CD14-positive monocyte (primary cell): ENCODE measurements around the gene KIF25. TPM values are rescaled to one million over a fixed set of nuclear protein-coding genes. Genes with fewer than 3 reads are reported as not detected.

ENCODE experiments used
- DNase-seq, 3 donors: peaks; one replicate each; pipeline ENCODE4 v3.0.0-alpha.2; 2011 to 2022
- H2AFZ ChIP-seq: 2 replicates; pipeline ENCODE4 v1.6.0; 2012; ENCODE audit warnings: mild to moderate bottlenecking, low read depth, low read length, inconsistent platforms; ENCODE audit not compliant: insufficient read depth, poor library complexity, severe bottlenecking
- H3K27ac ChIP-seq, 2 donors: 1 replicate in 1 of 2; 2 replicates in 1 of 2; pipeline ENCODE4 v1.5.1; 2012 to 2013; ENCODE audit warnings: low read length in 2 of 2, control low read depth in 1 of 2, inconsistent platforms in 1 of 2, low read depth in 1 of 2, mild to moderate bottlenecking in 1 of 2
- H3K27me3 ChIP-seq, 2 donors: one replicate each; pipeline versions ENCODE4 v1.6.0 to v1.6.1; 2011 to 2013; ENCODE audit warnings: low read length in 2 of 2; ENCODE audit not compliant: control insufficient read depth in 2 of 2, insufficient read depth in 2 of 2
- H3K36me3 ChIP-seq, 2 donors: replicated peaks in 1 of 2; 1 replicate in 1 of 2; 2 replicates in 1 of 2; pipeline versions ENCODE4 v1.5.1 to v1.6.1; 2012 to 2013; ENCODE audit warnings: low read length in 2 of 2, control low read depth in 1 of 2, inconsistent platforms in 1 of 2, mild to moderate bottlenecking in 1 of 2; ENCODE audit not compliant: insufficient read depth in 2 of 2, control insufficient read depth in 1 of 2
- H3K4me1 ChIP-seq, 2 donors: 1 replicate in 1 of 2; 2 replicates in 1 of 2; pipeline versions ENCODE4 v1.5.1 to v1.6.1; 2012 to 2013; ENCODE audit warnings: low read length in 2 of 2, control low read depth in 1 of 2, inconsistent platforms in 1 of 2, mild to moderate bottlenecking in 1 of 2, moderate library complexity in 1 of 2; ENCODE audit not compliant: insufficient read depth in 2 of 2, control insufficient read depth in 1 of 2
- H3K4me2 ChIP-seq: replicated peaks from 2 replicates; pipeline ENCODE3; 2012; ENCODE audit warnings: low read length, moderate library complexity, mild to moderate bottlenecking; ENCODE audit not compliant: poor library complexity, severe bottlenecking; ENCODE audit errors: extremely low read depth
- H3K4me3 ChIP-seq, 3 experiments: fragments of 200-600 bp in 1 of 3; sonication (generic) in 1 of 3; replicated peaks in 1 of 3; 1 replicate in 2 of 3; 2 replicates in 1 of 3; pipeline ENCODE4 v1.5.1; 2011 to 2013; ENCODE audit warnings: low read length in 3 of 3, mild to moderate bottlenecking in 3 of 3, control low read depth in 2 of 3, low read depth in 2 of 3, inconsistent platforms in 1 of 3, moderate library complexity in 1 of 3
- H3K79me2 ChIP-seq: 2 replicates; pipeline ENCODE4 v1.6.0; 2012; ENCODE audit warnings: mild to moderate bottlenecking, control low read depth, inconsistent platforms, low read length, moderate library complexity; ENCODE audit not compliant: insufficient read depth
- H3K9ac ChIP-seq: 2 replicates; pipeline ENCODE4 v1.6.0; 2017; ENCODE audit warnings: low read length, mild to moderate bottlenecking; ENCODE audit not compliant: insufficient read depth, poor library complexity, severe bottlenecking
- H3K9me3 ChIP-seq, 2 donors: replicated peaks in 1 of 2; 1 replicate in 1 of 2; 2 replicates in 1 of 2; pipeline versions ENCODE4 v1.5.1 to v1.6.1; 2012 to 2013; ENCODE audit warnings: low read length in 2 of 2, control low read depth in 1 of 2; ENCODE audit not compliant: control insufficient read depth in 1 of 2, insufficient read depth in 1 of 2
- H4K20me1 ChIP-seq: 2 replicates; pipeline ENCODE4 v1.6.0; 2012; ENCODE audit warnings: mild to moderate bottlenecking, low read length, control low read depth, moderate library complexity; ENCODE audit not compliant: insufficient read depth
- H3K27ac Mint-ChIP-seq, 7 donors: one replicate each; pipeline ENCODE4 v1.8.0; 2020; ENCODE audit warnings: mild to moderate bottlenecking in 7 of 7, mixed read lengths in 7 of 7, moderate library complexity in 6 of 7, inconsistent platforms in 2 of 7
- H3K27me3 Mint-ChIP-seq, 3 donors: one replicate each; pipeline ENCODE4 v1.8.0; 2021 to 2022; ENCODE audit warnings: low read depth in 3 of 3, mild to moderate bottlenecking in 3 of 3, mixed read lengths in 3 of 3, moderate library complexity in 3 of 3, inconsistent platforms in 1 of 3
- H3K36me3 Mint-ChIP-seq, 2 donors: one replicate each; pipeline ENCODE4 v1.8.0; 2020; ENCODE audit warnings: mixed read lengths in 2 of 2, inconsistent platforms in 1 of 2, mild to moderate bottlenecking in 1 of 2
- H3K4me1 Mint-ChIP-seq: one replicate; pipeline ENCODE4 v1.8.0; 2020; ENCODE audit warnings: mild to moderate bottlenecking, mixed read lengths
- H3K4me3 Mint-ChIP-seq, 2 donors: one replicate each; pipeline ENCODE4 v1.8.0; 2020; ENCODE audit warnings: mild to moderate bottlenecking in 2 of 2, mixed read lengths in 2 of 2, moderate library complexity in 1 of 2
- H3K9me3 Mint-ChIP-seq, 7 donors: one replicate each; pipeline ENCODE4 v1.8.0; 2020 to 2022; ENCODE audit warnings: mixed read lengths in 7 of 7, mild to moderate bottlenecking in 6 of 7, moderate library complexity in 6 of 7, inconsistent platforms in 2 of 7
- WGBS: methylation state at CpG from one replicate; pipeline ENCODE4 v1.1.5; 2013; ENCODE audit warnings: missing lambda C conversion rate; ENCODE audit not compliant: insufficient coverage; 5-methylcytosine and 5-hydroxymethylcytosine counted together
- intact Hi-C, 2 donors: fragments of 100-400 bp; cut with micrococcal nuclease; formaldehyde crosslinking; loops; one replicate each; pipeline versions ENCODE4 v1.15.0 to v1.15.1; 2023
- polyA plus RNA-seq, 3 donors: library from polyadenylated mRNA; depleted of rRNA in 1 of 3; unstranded in 2 of 3; stranded (reverse) in 1 of 3; fragments of 300-500 nt in 2 of 3; fragments of >200 nt in 1 of 3; fragmentation: Illumina TruSeq in 2 of 3; gene quantifications; 1 replicate in 2 of 3; 2 replicates in 1 of 3; pipeline ENCODE4 v1.2.3, GENCODE V29; 2012 to 2021
- TF ChIP-seq, protein P1 (sequence below): fragments of 200-600 bp; IDR thresholded peaks from one replicate; pipeline ENCODE4 v1.8.0; 2022; ENCODE audit warnings: antibody characterized with exemption, mild to moderate bottlenecking

KIF25 gene
- polyA plus RNA-seq, 3 donors = not detected

DNA sequence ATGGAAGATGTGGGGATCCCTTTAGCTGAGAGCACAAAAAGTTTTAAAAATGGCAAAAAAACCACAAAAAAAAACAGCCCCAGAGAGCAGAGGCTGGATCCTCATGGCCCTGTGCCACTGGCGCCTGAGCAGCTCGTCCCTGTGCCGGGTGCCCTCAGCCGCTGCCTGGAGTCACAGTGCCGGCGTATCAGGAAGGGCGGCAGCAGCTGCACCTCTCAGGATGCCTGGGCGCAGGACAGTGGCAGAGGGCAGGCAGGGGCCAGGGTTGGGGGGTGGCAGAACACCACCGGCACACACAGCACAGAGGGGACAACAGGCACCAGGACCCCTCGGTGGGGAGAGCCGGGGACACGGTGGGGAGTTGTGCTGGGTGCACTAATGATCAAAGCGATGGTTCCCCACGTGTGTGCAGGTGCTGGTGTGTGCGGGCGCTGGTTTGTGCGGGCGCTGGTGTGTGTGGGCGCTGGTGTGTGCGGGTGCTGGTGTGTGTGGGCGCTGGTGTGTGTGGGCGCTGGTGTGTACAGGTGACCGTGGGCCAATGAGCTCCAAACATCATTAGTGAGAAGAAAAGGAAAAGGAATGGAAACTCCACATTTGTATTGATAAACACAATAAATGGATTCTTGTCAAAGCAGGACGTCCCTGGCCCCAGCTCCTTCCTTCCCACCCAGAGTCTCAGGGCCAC is 83.1 kb downstream of the KIF25 start:
- H3K4me3 Mint-ChIP-seq = no peak overlapping the region
- H3K4me1 ChIP-seq = no peaks in the 10 kb centered on the region
- no peaks in the 10 kb centered on the region for H4K20me1 ChIP-seq
- H2AFZ ChIP-seq = no peak overlapping the region
- no peaks in the 10 kb centered on the region for H3K79me2 ChIP-seq
- H3K36me3 Mint-ChIP-seq = no peaks in the 10 kb centered on the region
- H3K9me3 Mint-ChIP-seq = peaks cover 0 to 4% (median 3%) of the 10 kb centered on the region in 7 donors
- no peak overlapping the region for H3K27ac ChIP-seq
- 86% methylated on average over 19 of the region's 24 CpGs for WGBS
- no peak overlapping the region for H3K9ac ChIP-seq
- intact Hi-C loops = no loop called here
- H3K27ac Mint-ChIP-seq = no peak overlapping the region
- H3K36me3 ChIP-seq = no peaks in the 10 kb centered on the region
- peaks cover 0 to 9% (median 1%) of the 10 kb centered on the region in 3 donors for H3K27me3 Mint-ChIP-seq
- no peaks in the 10 kb centered on the region for H3K4me1 Mint-ChIP-seq
- TF ChIP-seq, protein P1, sequence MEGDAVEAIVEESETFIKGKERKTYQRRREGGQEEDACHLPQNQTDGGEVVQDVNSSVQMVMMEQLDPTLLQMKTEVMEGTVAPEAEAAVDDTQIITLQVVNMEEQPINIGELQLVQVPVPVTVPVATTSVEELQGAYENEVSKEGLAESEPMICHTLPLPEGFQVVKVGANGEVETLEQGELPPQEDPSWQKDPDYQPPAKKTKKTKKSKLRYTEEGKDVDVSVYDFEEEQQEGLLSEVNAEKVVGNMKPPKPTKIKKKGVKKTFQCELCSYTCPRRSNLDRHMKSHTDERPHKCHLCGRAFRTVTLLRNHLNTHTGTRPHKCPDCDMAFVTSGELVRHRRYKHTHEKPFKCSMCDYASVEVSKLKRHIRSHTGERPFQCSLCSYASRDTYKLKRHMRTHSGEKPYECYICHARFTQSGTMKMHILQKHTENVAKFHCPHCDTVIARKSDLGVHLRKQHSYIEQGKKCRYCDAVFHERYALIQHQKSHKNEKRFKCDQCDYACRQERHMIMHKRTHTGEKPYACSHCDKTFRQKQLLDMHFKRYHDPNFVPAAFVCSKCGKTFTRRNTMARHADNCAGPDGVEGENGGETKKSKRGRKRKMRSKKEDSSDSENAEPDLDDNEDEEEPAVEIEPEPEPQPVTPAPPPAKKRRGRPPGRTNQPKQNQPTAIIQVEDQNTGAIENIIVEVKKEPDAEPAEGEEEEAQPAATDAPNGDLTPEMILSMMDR = no peak
- H3K9me3 ChIP-seq = peaks cover 0 to 5% of the 10 kb centered on the region in 2 donors
- DNase-seq = no peak
- no peak overlapping the region for H3K4me2 ChIP-seq
- H3K27me3 ChIP-seq = no peaks in the 10 kb centered on the region
- H3K4me3 ChIP-seq = no peak overlapping the region

DNA sequence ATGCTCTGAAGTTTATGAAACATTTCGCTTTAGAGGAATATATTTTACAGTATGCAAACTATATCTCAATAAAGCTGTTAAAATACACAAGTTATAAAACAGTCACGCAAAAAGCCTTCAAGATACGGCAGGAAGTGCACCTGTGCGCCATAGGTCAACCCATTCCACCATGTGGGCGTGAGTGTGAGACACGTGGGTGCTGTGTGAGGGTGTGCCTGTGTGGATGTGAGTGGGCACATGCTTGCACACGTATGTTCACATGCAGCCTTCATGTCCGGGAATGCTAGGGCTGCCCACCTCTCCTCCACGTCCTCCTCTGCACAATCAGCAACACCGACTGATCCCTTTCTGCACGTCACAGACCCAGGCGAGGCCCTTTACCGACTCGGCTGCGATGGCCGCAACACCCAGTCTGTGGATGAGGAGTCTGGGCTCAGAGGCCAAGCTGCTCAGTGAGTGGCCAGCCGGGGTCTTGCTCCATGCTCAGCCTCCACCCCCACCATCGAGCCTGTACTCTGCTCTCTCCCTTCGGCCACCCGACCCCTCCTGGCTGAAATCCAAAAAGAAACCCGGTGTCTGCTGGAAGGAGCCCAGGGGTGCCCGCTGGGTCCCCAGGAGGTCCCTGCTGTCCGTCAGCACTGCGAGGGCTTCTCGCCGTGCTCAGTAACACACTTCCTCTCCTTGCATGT is 84.5 kb downstream of the KIF25 start:
- intact Hi-C loops = no loop called here
- Histone ChIP-seq H3K27me3 (no peaks in the 10 kb centered on the region), H3K79me2 (no peaks in the 10 kb centered on the region), H3K36me3 (no peaks in the 10 kb centered on the region), H3K27ac (no peak overlapping the region), H3K9ac (no peak overlapping the region), H3K4me3 (no peak overlapping the region), H4K20me1 (no peaks in the 10 kb centered on the region), H3K4me2 (no peak overlapping the region), H3K4me1 (no peaks in the 10 kb centered on the region), H3K9me3 (no peaks in the 10 kb centered on the region), H2AFZ (no peak overlapping the region)
- TF ChIP-seq, protein P1 = no peak
- Mint-ChIP-seq H3K4me1 (no peaks in the 10 kb centered on the region), H3K36me3 (no peaks in the 10 kb centered on the region), H3K4me3 (no peak overlapping the region), H3K27me3 (peaks cover 0 to 9% (median 1%) of the 10 kb centered on the region in 3 donors), H3K27ac (no peak overlapping the region), H3K9me3 (no peaks in the 10 kb centered on the region)
- WGBS = 90% methylated on average over 19 of the region's 26 CpGs
- DNase-seq = no peak
